ENCODE data around the gene BAMBI. TPM values are rescaled to one million over a fixed set of nuclear protein-coding genes. Genes with fewer than 3 reads are reported as not detected.

Gene BAMBI
- total and polyA plus RNA-seq, 10 of the 15 experiments (the other 5 are each of a cell fraction or from before 2014, with no cell fraction given): 0.03 to 0.18 (median 0.09) TPM; not detected in 6

GRCh38 chr10:28680358-28680752 is 3.0 kb downstream of the BAMBI start (continued):
- TF ChIP-seq NFYB (IDR thresholded peaks at IDR 0.05; ENCODE audit: insufficient read depth, low read depth, low read length) (no peak), KLF5 (IDR thresholded peaks at IDR 0.05; ENCODE audit: partially characterized antibody) (no peak), STAT3 (IDR thresholded peaks at IDR 0.05; ENCODE audit: low read depth, low read length) (no peak), CHD2 (IDR thresholded peaks at IDR 0.05; ENCODE audit: borderline replicate concordance, low read depth, low read length) (no peak), ZNF622 (IDR thresholded peaks at IDR 0.05) (no peak), NFXL1 (IDR thresholded peaks at IDR 0.05; ENCODE audit: borderline replicate concordance) (no peak)

GRCh38 chr10:28681291-28681763 is 4.0 kb downstream of the BAMBI start:
- no peaks in the 10 kb centered on the region for H3K79me2 ChIP-seq (ENCODE audit: control insufficient read depth, insufficient read depth, low read length)
- no peaks in the 10 kb centered on the region for H3K36me3 ChIP-seq (ENCODE audit: control insufficient read depth in 2 of 2, insufficient read depth in 2 of 2, low read length in 1 of 2)
- no TSS peak for BruUV-seq (replicated peaks)
- in situ Hi-C loops (cut with MboI) (no loop called here), intact Hi-C loops (cut with micrococcal nuclease; ENCODE audit: unreplicated experiment) (no loop called here)
- H3K4me3 ChIP-seq: no peak overlapping the region
- peaks cover 15 to 28% of the 10 kb centered on the region in 2 experiments for H3K27me3 ChIP-seq (replicated peaks in 1 of 2; ENCODE audit: control insufficient read depth in 2 of 2, insufficient read depth in 2 of 2, low read length in 1 of 2)
- ChIA-PET POLR2A (no interaction called here), SMC1A (ENCODE audit: uncharacterized antibody, unreplicated experiment) (no interaction called here), CTCF (no interaction called here), RAD21 (ENCODE audit: unreplicated experiment) (interaction anchor here (0.7 kb wide), 1 partner anchor 310 kb away, joined by 3 read pairs; no protein-coding TSS in a partner anchor)
- FAIRE-seq: no peak
- H3K9me3 ChIP-seq (replicated peaks; ENCODE audit: control insufficient read depth, insufficient read depth, low read length): no peaks in the 10 kb centered on the region
- 19% methylated on average over 6 of the region's 6 CpGs for WGBS (ENCODE audit: insufficient coverage, insufficient replicate concordance, low lambda C conversion rate, missing lambda C conversion rate)
- DNase-seq (ENCODE audit: low read depth, low spot score): no peak
- H3K4me1 ChIP-seq (ENCODE audit: control insufficient read depth, insufficient read depth, low read length): no peaks in the 10 kb centered on the region; the same call in 1 of the 2 replicates
- TF ChIP-seq ZZZ3 (IDR thresholded peaks at IDR 0.05; ENCODE audit: control insufficient read depth, insufficient read length, low read depth): no peak
- TF ChIP-seq MTA2 (IDR thresholded peaks at IDR 0.05; ENCODE audit: low read depth): no peak
- H2AFZ ChIP-seq (ENCODE audit: control insufficient read depth, low read depth, low read length): no peak overlapping the region
- H3K9ac ChIP-seq (ENCODE audit: control insufficient read depth, insufficient read depth, low read length): no peak overlapping the region
- no peaks in the 10 kb centered on the region; the same call in 1 of the 2 replicates for H4K20me1 ChIP-seq (ENCODE audit: control insufficient read depth, insufficient read depth)
- no peak for ATAC-seq
- no peak overlapping the region for H3K4me2 ChIP-seq (ENCODE audit: control insufficient read depth, insufficient read depth)
- no peak overlapping the region for H3K27ac ChIP-seq (ENCODE audit: control insufficient read depth, insufficient read depth)

Data from GM12878 (cell line).